Activated CD8-positive, alpha-beta memory T cell treated with anti-CD3 and anti-CD28 coated beads for 24 hours (primary cell): ENCODE measurements around the gene CIB2.
A peak's percentile ranks its signal among the peaks of the same experiment; 100 is the strongest.

Source experiments
- DNase-seq: peaks from one replicate; pipeline ENCODE4 v3.0.0-alpha.2; 2020

The CIB2 gene

DNA sequence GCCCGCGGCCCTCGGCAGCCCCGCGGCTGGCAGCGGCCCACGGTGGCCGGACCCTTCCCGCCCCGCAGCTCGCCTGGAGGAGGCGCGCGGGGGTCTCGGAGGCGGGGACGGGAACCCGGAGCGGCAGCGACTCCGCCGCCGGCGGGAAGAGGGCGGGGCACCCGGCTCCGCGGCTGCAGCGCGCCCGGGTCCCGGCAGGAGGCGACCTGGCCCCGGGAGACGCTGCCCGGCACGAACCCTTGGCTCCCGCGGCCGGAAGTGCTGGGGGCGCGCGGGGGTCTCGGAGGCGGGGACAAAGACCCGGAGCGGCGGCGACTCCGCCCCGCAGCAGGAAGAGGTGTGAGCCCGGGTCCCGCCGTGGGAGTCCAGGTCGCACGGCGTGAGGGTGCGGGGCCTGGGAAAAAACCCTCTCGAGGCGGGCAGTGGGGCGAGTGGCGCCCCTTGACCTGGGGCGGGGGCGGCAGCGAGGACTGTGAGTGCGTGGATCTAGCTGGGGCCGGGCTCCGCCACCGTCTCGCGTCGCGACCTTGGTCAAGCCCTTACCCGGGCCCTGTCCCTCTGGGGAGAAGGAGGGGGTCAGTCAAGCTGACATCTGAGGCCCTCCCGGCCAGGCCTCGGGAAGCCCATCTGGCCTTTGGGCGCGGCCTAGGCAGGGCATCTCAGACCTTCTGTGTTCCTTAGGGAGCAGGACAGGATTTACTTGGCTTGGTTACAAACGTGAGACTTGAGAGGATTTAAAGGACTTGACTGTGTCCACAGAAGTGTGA, at the start of gene CIB2:
Gene CIB2, minus strand, starts transcription at position 151 of the 767 bp plus-strand sequence. CDS start 230 bp downstream, outside the sequence.
- DNase-seq, result peak; percentile 90

DNA sequence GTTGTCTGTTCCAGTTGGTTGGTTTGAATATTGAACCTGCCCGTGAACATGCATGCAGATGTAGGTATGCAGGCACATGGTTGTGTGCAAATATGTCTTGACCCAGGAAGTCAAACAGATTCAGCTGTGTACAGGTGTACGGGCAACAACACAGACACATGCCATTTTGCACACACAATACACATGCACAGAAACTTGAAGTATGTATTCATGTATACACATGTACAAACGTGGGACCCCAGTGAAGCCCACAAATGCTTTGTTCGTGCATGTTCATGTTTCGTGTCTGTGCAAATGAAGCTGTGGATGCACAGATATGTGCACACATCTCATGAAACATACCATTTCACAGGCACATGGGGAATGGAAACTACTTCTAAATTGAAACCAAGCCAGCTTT, 48.7 kb upstream of the CIB2 start:
- no peak for DNase-seq

DNA sequence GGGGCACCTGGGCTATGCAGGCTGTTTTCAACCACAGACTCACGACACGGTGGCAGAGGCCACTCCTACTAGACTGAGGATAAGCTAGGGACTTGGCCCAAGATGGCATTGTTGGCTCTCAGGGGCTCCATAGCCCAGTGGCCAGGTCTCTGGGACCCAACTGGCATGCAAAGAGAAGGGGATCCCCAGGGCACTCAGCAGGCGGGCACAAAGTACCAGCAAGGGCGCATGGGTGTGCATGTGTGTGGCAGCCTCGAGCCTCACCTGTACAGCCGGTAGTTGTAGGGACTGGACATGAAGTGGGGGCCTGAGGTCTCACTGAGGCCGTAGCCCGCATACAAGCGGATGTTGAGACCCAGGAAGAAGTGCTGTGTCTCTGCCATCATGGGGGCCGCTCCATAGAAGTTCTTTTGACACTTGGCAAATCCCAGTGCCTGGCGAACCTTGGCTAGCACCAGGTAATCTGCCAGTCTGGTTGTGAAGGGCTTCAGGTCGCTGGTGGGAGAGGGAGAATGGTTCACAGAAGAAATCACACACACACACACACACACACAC, 48.1 kb upstream of the CIB2 start:
- DNase-seq, result no peak

DNA sequence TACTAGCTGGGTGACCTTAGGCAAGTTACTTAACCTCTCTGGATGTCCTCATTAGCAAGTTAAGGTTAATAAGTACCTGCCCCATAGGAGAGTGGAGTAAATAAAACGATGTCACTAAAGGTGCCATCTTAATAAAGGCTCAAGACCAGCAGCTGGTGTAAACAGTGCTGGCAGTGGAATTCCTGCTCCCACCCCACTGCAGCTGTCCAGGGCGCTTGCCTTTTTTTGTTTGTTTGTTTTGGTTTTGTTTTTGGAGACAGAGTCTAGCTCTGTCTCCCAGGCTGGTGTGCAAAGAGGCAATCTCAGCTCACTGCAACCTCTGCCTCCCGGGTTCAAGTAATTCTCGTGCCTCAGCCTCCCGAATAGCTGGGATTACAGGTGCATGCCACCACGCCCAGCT, 46.8 kb upstream of the CIB2 start:
- DNase-seq, result no peak

DNA sequence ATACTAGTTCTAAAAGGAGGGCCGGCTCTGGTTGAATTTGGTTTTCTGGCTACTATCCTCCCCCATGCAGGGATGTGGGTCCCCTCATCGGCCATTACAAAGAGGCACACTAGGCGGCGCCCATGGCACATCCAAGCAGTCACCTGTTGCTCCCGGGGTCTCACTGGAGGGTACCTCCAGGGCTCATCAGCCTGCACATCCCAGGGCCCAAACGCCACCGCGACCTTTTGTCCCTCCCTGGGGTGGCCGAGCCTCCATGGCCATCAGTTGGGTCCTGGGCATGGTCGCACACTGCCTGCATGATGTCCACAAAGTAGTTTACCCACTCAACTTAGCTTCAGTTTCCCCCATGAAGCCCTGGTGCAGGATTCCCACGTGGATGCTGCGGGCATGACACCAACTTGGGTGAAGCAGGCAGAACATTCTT, 46.2 kb upstream of the CIB2 start:
- no peak for DNase-seq

DNA sequence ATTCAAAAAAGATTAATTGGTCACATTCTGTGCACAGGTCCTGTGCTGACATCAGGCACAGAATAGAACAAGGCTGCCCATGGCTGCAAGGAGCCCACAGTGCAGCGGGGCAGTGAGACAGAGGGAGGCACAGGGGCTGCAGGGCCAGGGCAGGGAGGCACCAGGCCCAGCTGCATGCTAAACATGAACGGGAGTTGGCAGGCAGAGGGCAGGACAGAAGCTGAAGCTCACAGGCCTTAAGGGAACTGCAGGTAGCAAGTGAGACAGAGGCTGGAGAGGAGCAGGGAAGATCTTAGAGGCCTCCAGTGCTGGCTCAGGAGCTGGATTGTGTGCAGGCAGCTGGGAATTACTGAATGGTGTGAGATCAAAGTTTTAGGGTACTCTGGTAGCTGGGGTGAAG, 44.1 kb upstream of the CIB2 start:
- no peak for DNase-seq

DNA sequence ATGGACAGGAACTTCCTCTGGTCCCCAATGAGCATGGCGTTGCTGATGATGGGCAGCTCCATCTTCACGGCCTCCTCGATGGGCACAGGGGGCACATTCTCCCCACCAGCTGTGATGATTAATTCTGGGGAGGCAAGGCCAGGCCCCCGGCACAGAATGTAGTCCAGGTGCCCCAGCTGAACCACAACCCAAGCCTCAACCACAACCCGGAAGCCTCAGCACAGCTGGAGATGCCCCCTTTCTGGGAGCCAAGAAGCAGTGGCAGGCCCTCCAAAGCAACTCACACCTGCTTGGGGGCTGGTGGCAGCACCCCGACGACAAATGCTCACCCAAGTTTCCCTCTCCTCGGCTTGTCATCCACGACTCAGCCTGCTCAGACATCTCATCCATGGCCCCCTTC, 43.2 kb upstream of the CIB2 start:
- no peak for DNase-seq

DNA sequence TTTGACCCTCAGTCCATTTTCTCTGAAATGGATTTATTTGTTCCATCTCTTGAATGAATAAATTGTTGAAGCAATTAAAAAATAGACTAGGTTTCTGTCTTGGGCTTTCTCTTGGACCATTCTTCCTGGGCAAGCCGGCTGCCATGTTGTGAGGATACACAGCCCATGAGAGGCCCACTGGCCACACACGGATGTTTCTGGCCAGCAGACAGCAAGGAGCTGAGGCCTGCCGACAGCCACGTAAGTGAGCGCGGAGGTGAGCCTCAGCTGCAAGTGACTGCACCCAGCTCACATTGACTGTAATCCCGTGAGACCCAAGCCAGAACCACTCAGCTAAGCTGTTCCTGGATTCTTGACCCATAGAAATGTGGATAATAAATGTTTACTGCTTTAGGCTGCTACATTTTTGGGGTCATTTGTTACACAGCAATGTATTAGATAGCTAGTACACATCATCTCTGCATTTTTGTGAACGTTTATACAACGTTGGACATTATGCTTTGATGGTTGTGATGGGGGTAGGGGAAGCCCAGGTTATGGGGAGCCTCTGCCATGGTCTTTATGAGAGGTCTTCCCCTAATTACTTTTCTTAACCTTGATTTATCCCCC, 40.7 kb upstream of the CIB2 start:
- DNase-seq, result no peak

DNA sequence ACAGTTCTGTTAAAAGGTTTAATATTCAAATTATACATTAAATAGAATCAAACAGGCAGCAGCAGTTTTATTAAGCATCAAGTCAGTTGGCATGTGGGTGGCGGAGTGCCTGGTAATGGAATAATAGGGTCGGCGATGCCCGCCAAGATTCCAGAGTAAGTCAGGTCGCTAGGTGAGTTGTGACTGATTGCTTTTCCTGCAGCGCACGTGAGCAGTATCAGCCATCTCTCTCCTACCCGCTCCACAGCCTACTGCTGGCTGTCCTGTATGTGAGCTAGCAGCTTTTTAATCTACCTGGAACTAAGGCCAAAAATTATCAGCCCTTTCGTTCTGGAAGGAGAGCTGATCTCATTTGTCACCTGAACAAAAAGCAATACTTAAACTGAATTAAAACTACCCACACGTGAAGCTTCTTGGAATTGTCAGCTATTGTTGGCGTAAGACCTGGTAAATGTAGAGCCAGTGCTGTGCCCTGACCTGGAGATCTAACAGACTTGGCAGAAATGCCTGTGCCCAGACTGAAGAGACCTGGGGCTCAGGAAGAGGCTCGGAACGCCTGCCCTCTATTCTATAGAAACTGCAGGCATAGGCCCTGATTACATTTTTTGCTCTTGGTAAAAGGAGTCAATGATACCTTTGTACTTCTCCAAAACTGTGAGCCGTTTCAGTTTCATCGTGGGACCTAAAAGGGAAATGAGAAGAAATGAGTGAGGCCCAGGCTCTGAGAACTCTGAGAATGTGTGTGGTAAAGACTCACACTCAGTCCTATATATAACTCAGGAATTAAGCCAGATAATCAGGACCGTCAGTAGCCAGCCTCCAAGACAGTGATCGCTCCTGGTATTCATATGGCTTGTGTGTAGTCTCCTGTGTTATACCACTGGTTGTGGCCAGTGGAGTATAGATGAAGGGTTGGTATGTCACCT, 39.9 kb upstream of the CIB2 start:
- DNase-seq, result no peak

DNA sequence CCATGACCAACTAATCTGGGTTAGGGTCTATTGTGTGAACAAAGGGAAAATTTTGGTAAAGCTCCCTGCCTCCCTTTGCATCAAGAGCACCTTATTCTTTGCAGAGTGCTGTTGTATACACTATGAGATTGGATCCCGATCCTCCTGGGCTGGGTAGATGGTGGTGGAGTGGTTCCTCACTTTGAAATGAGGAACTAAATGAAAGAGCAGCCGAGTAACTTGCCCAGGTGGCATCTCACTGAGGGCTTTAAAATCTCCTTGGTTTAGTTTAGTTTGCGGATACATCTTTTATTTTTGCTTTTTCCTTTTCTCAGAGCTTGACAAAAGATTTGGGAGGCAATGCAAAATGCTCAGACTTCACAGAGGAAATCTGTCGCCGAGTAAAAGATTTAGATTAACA, 37.4 kb upstream of the CIB2 start:
- DNase-seq, result no peak

DNA sequence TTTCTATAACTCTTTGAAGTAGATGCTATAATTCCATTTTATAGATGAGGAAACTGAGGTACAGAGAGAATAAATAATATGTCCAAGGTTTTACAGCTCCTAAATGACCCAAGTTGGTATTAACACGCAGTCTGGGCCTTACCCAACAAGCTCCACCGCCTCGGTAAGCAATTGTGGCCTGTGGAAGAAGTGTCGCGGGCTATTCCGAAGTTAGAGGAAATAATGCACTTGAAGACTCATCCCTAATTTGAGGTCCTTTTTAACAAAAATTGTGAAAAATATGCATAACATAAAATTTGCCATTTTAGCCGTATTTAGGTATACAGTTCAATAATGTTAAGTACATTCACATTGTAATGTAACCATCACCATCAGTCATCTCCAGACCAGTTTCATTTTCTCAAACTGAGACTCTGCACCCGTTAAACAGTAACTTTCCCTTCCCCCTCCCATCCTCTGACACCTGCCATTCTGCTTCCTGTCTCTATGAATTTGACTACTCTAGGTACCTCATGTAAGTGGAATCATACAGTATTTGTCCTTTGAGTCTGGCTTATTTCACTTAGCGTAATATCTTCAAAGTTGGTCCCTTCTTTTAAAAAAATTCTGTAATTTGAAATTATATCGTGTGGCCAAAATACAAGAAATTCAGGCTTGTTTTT, 36.1 kb upstream of the CIB2 start:
- DNase-seq, result no peak

DNA sequence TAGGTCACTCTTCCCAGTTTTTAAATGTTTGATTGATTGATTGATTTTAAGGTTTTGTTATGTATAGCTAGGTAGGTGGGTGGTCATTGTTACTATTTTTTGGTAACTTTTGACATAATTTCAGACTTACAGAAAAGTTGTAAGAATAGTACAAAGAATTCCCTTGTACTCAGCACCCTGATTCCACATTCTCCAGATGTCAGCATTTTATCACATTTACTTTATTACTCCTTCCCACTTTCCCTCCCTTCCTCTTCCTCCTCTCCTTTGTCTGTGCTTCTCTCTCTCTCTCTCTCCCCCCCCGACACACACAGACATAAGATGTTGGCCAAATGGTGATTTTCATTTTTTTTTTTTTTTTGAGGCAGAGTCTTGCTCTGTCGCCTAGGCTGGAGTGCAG, 32.8 kb upstream of the CIB2 start:
- no peak for DNase-seq

DNA sequence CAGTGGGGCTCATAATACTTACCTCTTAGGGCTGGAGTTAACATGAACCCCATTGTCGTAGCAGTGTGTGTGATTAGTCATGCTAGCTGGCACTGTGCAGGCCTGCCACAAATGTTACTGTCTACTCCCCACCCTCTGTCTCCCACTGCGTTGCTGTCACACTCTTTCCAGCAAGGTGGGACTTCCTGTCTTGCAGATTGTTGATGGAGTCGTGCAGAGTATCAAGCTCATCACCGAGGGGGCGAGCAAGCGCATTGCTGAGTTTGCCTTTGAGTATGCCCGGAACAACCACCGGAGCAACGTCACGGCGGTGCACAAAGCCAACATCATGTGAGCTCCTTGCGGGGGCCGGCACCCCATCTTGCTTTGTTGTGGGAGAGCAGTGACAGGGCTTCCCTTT, 30.8 kb upstream of the CIB2 start:
- peak; percentile 62 for DNase-seq

DNA sequence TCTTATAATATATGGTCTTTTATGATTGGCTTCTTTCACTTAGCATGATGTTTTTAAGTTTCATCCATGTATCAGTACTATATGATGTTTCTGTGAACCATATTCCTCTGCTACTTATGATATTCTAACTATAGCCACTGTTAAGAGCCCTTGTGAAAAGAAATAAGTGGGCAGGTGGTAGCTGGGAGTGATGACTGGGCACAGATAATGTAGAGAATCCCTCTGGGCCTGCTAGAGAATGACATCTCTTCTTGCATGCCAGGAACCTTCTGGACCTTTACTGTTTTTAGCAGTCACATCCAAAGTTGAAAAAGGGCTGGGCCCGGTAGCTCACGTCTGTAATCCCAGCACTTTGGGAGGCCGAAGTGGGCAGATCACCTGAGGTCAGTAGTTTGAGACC, 28.1 kb upstream of the CIB2 start:
- peak; percentile 9 for DNase-seq

DNA sequence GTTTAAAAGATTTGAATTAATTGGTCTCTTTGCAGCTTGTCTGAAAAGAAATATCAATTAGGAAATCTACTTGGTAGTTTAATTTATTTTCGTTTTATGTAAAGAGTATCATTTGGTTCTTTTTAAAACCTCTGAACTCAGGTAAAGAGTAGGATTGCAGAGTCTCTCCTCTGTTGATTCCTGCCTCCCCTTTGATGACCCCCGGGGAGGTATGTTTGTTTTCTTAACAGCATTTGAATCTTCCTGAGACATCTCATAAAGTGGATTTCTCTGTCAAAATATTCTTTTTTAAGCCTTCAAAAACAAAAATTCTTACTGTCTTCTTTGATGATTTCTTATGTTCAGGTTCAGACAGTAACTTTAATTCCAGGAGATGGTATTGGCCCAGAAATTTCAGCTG, 26.0 kb upstream of the CIB2 start:
- no peak for DNase-seq

DNA sequence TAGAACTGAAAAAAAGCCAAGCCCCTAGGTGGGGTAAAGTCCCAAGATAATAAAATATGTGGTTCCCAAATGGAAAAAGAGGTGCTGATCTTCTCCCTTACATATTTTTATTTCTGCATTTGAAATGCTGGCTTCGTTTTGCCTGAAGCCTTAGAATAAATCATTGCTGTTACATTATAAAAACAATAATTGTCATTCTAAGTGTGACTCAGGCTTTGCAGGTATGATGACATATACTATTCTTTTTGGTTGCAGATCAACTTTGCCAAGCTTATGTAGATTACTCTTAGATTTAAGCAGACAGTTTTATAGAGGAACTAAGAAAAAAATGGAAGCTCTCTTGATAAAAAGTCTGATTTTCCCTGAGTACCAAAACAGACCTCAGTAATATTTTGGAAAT, 25.4 kb upstream of the CIB2 start:
- no peak for DNase-seq

DNA sequence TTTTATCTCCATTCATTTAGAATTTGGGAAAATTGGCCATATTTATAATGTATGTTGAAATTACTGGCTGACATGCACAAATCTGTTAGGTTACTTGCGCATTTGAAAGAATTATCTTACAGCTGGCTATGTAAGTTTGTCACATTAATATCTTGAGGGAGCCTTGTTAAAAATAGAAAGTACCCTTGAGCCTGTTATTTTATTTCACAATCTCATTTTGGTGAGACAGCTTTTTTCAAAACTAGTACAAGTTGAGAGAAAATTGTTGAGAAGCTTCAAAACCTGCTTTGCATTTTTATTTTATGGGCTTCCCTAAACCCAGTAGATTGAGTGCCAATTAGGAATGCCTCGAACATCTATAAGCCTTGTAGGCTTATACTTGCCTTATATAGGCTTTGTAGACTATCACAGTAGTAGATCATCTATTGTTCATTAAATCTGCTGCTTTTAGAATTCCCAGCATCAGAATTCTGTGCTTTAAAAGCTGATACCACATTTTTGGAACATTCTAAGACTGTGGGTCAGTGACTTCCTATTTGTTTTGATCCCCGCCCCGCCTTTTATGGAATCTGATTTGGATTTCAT, 24.2 kb upstream of the CIB2 start:
- DNase-seq, result no peak

DNA sequence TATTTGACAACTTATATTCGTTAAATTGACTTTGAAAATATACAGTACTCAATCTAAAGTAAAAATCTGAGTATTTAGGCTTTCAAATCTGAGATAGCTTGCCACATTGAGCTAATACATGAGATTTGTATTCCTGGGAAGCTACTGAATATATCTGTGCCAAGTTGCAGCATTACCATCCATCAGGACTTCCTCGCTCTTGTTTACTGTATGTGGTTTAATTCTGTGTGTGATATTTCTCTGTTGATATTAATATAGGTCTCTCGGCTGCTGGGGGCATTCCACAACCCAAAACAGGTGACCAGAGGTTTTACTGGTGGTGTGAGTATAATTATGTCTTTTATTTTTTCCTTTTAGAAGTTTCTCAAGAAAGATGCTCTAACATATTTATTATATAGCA, 23.7 kb upstream of the CIB2 start:
- no peak for DNase-seq

DNA sequence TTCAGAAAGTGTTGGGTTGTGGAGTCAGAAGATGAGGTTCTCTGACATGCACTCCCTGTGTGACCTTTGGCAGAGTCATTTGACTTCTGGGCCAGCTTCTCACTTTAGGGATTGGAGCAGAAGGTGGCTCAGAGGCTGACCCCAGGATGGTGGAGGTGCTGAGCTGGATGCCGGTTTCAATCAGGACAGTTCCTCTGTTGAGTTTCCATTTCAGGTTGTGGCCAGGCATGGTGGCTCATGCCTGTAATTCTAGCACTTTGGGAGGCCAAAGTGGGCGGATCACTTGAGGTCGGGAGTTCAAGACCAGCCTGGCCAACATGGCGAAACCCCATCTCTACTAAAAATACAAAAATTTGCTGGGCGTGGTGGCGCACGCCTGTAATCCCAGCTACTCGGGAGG, 19.8 kb upstream of the CIB2 start:
- peak; percentile 33 for DNase-seq

DNA sequence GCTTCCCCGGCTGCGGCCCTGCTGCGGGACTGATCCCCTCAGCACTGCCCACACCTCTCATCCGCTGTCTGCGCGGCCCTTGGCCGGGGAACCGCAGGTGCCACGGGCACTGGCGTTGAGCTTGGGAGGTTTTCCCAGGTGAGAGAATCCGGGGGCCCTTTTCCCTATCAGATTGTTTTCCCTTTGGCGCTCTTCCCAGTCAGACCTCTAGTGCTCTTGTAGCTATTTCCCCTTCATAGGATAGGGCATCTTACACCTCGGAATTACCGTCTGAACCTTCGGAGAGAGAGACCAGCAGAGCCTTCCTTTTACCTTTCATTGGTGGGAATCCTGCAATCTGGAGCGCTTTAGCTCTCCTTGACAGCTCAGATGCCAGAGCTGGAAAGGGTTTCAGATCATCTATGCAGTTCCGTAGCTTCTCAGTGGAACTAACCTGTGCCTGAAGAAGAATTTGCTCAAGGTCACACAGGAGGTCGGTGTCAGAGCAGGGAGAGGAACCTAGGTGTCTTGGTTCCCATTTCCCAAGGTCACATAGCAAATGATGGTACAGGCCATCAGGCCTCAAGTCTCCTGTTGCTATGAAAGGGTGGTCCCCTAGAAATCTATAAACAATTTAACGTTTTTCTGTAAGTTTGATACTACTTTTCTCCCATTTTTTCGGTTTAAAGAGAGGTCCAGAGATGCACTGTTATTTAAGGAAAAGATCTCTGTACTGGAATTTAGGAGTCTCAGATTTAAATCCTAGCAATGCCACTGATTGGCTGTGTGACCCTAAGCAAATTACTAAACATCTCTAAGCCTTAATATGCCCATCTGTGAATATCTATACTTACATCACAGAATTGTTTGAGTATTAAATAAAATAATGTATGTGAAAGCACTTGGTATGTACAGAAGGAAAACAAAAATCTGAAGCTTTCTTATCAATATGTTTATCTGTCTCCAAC, 18.8 kb upstream of the CIB2 start:
- DNase-seq, result peak; percentile 59
